BE2C (cell line): ENCODE data around the gene MTHFR.

Experiments used
- DNase-seq: peaks from one replicate; pipeline ENCODE4 v3.0.0-alpha.2; 2020
- H3K27me3 ChIP-seq: fragments of 250-450 bp; sonication (Bioruptor Pico); 2 replicates; pipeline ENCODE4 v1.5.1; 2020; ENCODE audit warnings: mild to moderate bottlenecking
- H3K36me3 ChIP-seq: fragments of 250-450 bp; sonication (Bioruptor Pico); 2 replicates; pipeline ENCODE4 v1.5.1; 2020; ENCODE audit warnings: mild to moderate bottlenecking
- H3K4me1 ChIP-seq: fragments of 250-450 bp; sonication (Bioruptor Pico); 2 replicates; pipeline ENCODE4 v1.5.1; 2020
- H3K4me3 ChIP-seq: 2 replicates; pipeline ENCODE4 v1.5.1; 2011; ENCODE audit warnings: low read depth, low read length
- H3K9me3 ChIP-seq: fragments of 250-450 bp; sonication (Bioruptor Pico); 2 replicates; pipeline ENCODE4 v1.5.1; 2020
- CTCF ChIP-seq: IDR thresholded peaks from 2 replicates; pipeline ENCODE4 v1.5.1; 2012; ENCODE audit warnings: mild to moderate bottlenecking, low read depth, low read length

The MTHFR gene

GRCh38 chr1:11769274-11769673 lies 36.5 kb downstream of the MTHFR start:
- no peak for TF ChIP-seq CTCF
- Histone ChIP-seq H3K4me3 (no peak overlapping the region), H3K9me3 (no peaks in the 10 kb centered on the region), H3K27me3 (no peaks in the 10 kb centered on the region), H3K4me1 (no peaks in the 10 kb centered on the region), H3K36me3 (no peaks in the 10 kb centered on the region)
- no peak for DNase-seq

GRCh38 chr1:11768821-11769220 lies 36.9 kb downstream of the MTHFR start:
- TF ChIP-seq CTCF, result no peak
- Histone ChIP-seq H3K27me3 (no peaks in the 10 kb centered on the region), H3K4me3 (no peak overlapping the region), H3K9me3 (no peaks in the 10 kb centered on the region), H3K4me1 (no peaks in the 10 kb centered on the region), H3K36me3 (no peaks in the 10 kb centered on the region)
- no peak for DNase-seq

- Histone ChIP-seq H3K27me3 (no peaks in the 10 kb centered on the region), H3K9me3 (no peaks in the 10 kb centered on the region), H3K4me1 (no peaks in the 10 kb centered on the region), H3K4me3 (no peak overlapping the region), H3K36me3 (no peaks in the 10 kb centered on the region)
- TF ChIP-seq CTCF, result no peak
- DNase-seq, result no peak
Measured at GRCh38 chr1:11767922-11768704, 37.7 kb downstream of the MTHFR start.

- no peaks in the 10 kb centered on the region for H3K27me3 ChIP-seq
- no peaks in the 10 kb centered on the region for H3K4me1 ChIP-seq
- no peaks in the 10 kb centered on the region for H3K9me3 ChIP-seq
- no peak overlapping the region for H3K4me3 ChIP-seq
- no peaks in the 10 kb centered on the region for H3K36me3 ChIP-seq
- TF ChIP-seq CTCF, result no peak
- DNase-seq, result no peak
Measured at GRCh38 chr1:11766429-11766776, 39.4 kb downstream of the MTHFR start.

GRCh38 chr1:11765661-11766428 lies 39.9 kb downstream of the MTHFR start:
- Histone ChIP-seq H3K4me1 (no peaks in the 10 kb centered on the region), H3K9me3 (no peaks in the 10 kb centered on the region), H3K4me3 (no peak overlapping the region), H3K36me3 (no peaks in the 10 kb centered on the region), H3K27me3 (no peaks in the 10 kb centered on the region)
- TF ChIP-seq CTCF, result no peak
- DNase-seq, result no peak

GRCh38 chr1:11764519-11764918 lies 41.2 kb downstream of the MTHFR start:
- no peak for DNase-seq
- no peaks in the 10 kb centered on the region for H3K4me1 ChIP-seq
- TF ChIP-seq CTCF, result no peak

More at GRCh38 chr1:11764519-11764918, 41.2 kb downstream of the MTHFR start:
- no peaks in the 10 kb centered on the region for H3K9me3 ChIP-seq
- no peak overlapping the region for H3K4me3 ChIP-seq
- H3K36me3 ChIP-seq, result no peaks in the 10 kb centered on the region
- H3K27me3 ChIP-seq, result no peaks in the 10 kb centered on the region
